IMR-90 (cell line): ENCODE data around the gene ATP1A2. TPM values are rescaled to one million over a fixed set of nuclear protein-coding genes. Genes with fewer than 3 reads are reported as not detected.

Experiments
- ATAC-seq: fragments of 200-7000 bp; cut with Tn5 transposase; 2 replicates; pipeline ENCODE4 v1.9.1; 2020; ENCODE audit warnings: low read depth, mild to moderate bottlenecking, moderate library complexity
- BruUV-seq: library from RNA; stranded (reverse); fragments of 400-500 nt; replicated peaks from 2 replicates; lab custom pipeline; 2021; lab: Mats Ljungman, UMichigan
- CTCF ChIA-PET: fragments of 300-600 bp; formaldehyde crosslinking; extraction: SDS; loops from one replicate; lab custom pipeline; 2021; ENCODE audit warnings: antibody characterized with exemption; lab: Yijun Ruan, JAX
- POLR2A ChIA-PET: fragments of 300-600 bp; sonication (Branson Sonifier 250); formaldehyde crosslinking; loops from one replicate; lab custom pipeline; 2022; ENCODE audit warnings: antibody characterized with exemption; ENCODE audit not compliant: unreplicated experiment; lab: Charles Lee
- DNase-seq: peaks from one replicate; pipeline ENCODE4 v3.0.0; 2013
- H2AFZ ChIP-seq: replicated peaks from 2 replicates; pipeline ENCODE3; 2013; ENCODE audit warnings: low read length, mild to moderate bottlenecking; ENCODE audit not compliant: poor library complexity
- H2AK5ac ChIP-seq: 2 replicates; pipeline ENCODE4 v1.6.1; 2013; ENCODE audit warnings: low read depth, low read length, inconsistent platforms
- H2AK9ac ChIP-seq: replicated peaks from 2 replicates; pipeline ENCODE3; 2013; ENCODE audit warnings: mild to moderate bottlenecking, low read depth, low read length, moderate library complexity; ENCODE audit not compliant: poor library complexity
- H2BK120ac ChIP-seq: 2 replicates; pipeline ENCODE4 v1.6.1; 2013; ENCODE audit warnings: low read depth, low read length, inconsistent platforms
- H2BK15ac ChIP-seq: 3 replicates; pipeline ENCODE4 v1.6.1; 2013; ENCODE audit warnings: low read depth, low read length, inconsistent platforms
- H2BK20ac ChIP-seq: 2 replicates; pipeline ENCODE4 v1.6.1; 2013; ENCODE audit warnings: low read depth, mild to moderate bottlenecking, inconsistent platforms, low read length, moderate library complexity
- H2BK5ac ChIP-seq: 2 replicates; pipeline ENCODE4 v1.6.1; 2013; ENCODE audit warnings: mild to moderate bottlenecking, low read depth, low read length, inconsistent platforms; ENCODE audit not compliant: poor library complexity, severe bottlenecking
- H3K14ac ChIP-seq: replicated peaks from 2 replicates; pipeline ENCODE4 v1.6.1; 2013; ENCODE audit warnings: low read depth, low read length, inconsistent platforms
- H3K18ac ChIP-seq: 2 replicates; pipeline ENCODE4 v1.6.1; 2013; ENCODE audit warnings: low read depth, low read length, control low read depth
- H3K23ac ChIP-seq: 2 replicates; pipeline ENCODE4 v1.6.1; 2013; ENCODE audit warnings: low read depth, low read length, inconsistent platforms
- H3K27ac ChIP-seq: 2 replicates; pipeline ENCODE4 v1.5.1; 2013; ENCODE audit warnings: mild to moderate bottlenecking, control low read depth, low read length; ENCODE audit not compliant: insufficient read depth
- H3K27me3 ChIP-seq: 2 replicates; pipeline ENCODE4 v1.6.1; 2013; ENCODE audit warnings: low read length; ENCODE audit not compliant: control insufficient read depth, insufficient read depth
- H3K36me3 ChIP-seq: 2 replicates; pipeline ENCODE4 v1.6.1; 2013; ENCODE audit warnings: low read length, mixed read lengths; ENCODE audit not compliant: control insufficient read depth, insufficient read depth
- H3K4ac ChIP-seq: 2 replicates; pipeline ENCODE4 v1.6.1; 2013; ENCODE audit warnings: low read depth, low read length, inconsistent platforms
- H3K4me1 ChIP-seq: 2 replicates; pipeline ENCODE4 v1.6.1; 2013; ENCODE audit warnings: low read length, mixed read lengths; ENCODE audit not compliant: control insufficient read depth, insufficient read depth
- H3K4me2 ChIP-seq: 2 replicates; pipeline ENCODE4 v1.6.1; 2013; ENCODE audit warnings: low read depth, mild to moderate bottlenecking, control low read depth, low read length, moderate library complexity
- H3K4me3 ChIP-seq: 2 replicates; pipeline ENCODE4 v1.5.1; 2013; ENCODE audit warnings: low read depth, mild to moderate bottlenecking, control low read depth, low read length, moderate library complexity; ENCODE audit not compliant: insufficient read depth
- H3K56ac ChIP-seq: 2 replicates; pipeline ENCODE4 v1.6.1; 2013; ENCODE audit warnings: low read length, inconsistent platforms; ENCODE audit not compliant: insufficient read depth; ENCODE audit errors: extremely low read depth
- H3K79me1 ChIP-seq, 2 experiments: 2 replicates each; pipeline ENCODE4 v1.6.1; 2013; ENCODE audit warnings: low read length in 2 of 2, inconsistent platforms in 1 of 2, low read depth in 1 of 2
- H3K9ac ChIP-seq: 2 replicates; pipeline ENCODE4 v1.6.1; 2013; ENCODE audit warnings: low read depth, low read length, control low read depth
- H3K9me1 ChIP-seq: 2 replicates; pipeline ENCODE4 v1.6.1; 2013; ENCODE audit warnings: low read length, inconsistent platforms; ENCODE audit not compliant: insufficient read depth
- H3K9me3 ChIP-seq: 2 replicates; pipeline ENCODE4 v1.6.1; 2013; ENCODE audit warnings: low read length; ENCODE audit not compliant: control insufficient read depth, insufficient read depth
- H4K20me1 ChIP-seq: 2 replicates; pipeline ENCODE4 v1.6.1; 2013; ENCODE audit warnings: low read length, inconsistent platforms; ENCODE audit not compliant: insufficient read depth
- H4K5ac ChIP-seq: 2 replicates; pipeline ENCODE4 v1.6.1; 2013; ENCODE audit warnings: mild to moderate bottlenecking, low read depth, low read length, control low read depth
- H4K8ac ChIP-seq, 2 experiments: 2 replicates each; pipeline ENCODE4 v1.6.1; 2013; ENCODE audit warnings: low read depth in 2 of 2, low read length in 2 of 2, control low read depth in 1 of 2, inconsistent platforms in 1 of 2
- H4K91ac ChIP-seq: 2 replicates; pipeline ENCODE4 v1.6.1; 2013; ENCODE audit warnings: low read depth, low read length, inconsistent platforms; ENCODE audit not compliant: insufficient read depth
- BHLHE40 ChIP-seq: fragments of 150-350 bp; IDR thresholded peaks from 2 replicates; pipeline ENCODE4 v1.6.1; 2016; ENCODE audit warnings: mild to moderate bottlenecking, low read depth, low read length
- CEBPB ChIP-seq: IDR thresholded peaks from 2 replicates; pipeline ENCODE4 v1.6.1; 2012; ENCODE audit warnings: low read depth, low read length, improper control_type of control experiment
- CHD1 ChIP-seq: IDR thresholded peaks from 2 replicates; pipeline ENCODE4 v1.6.1; 2012; ENCODE audit warnings: low read depth, low read length, improper control_type of control experiment
- CTCF ChIP-seq: conservative IDR thresholded peaks from 2 replicates; pipeline ENCODE4 v1.5.1; 2012; ENCODE audit warnings: mild to moderate bottlenecking, low read depth, low read length, improper control_type of control experiment
- ELK1 ChIP-seq: fragments of 150-350 bp; IDR thresholded peaks from 2 replicates; pipeline ENCODE4 v1.6.1; 2016; ENCODE audit warnings: low read depth, mild to moderate bottlenecking, low read length, moderate library complexity, borderline replicate concordance
- MAFK ChIP-seq: IDR thresholded peaks from 2 replicates; pipeline ENCODE4 v1.6.1; 2012; ENCODE audit warnings: low read depth, low read length, improper control_type of control experiment
- MAZ ChIP-seq: IDR thresholded peaks from 2 replicates; pipeline ENCODE4 v1.6.1; 2012; ENCODE audit warnings: low read depth, mild to moderate bottlenecking, low read length, improper control_type of control experiment, moderate library complexity, borderline replicate concordance
- NFE2L2 ChIP-seq: fragments of 150-350 bp; IDR thresholded peaks from 2 replicates; pipeline ENCODE4 v1.6.1; 2016; ENCODE audit warnings: low read depth, mild to moderate bottlenecking, low read length
- POLR2A ChIP-seq: IDR thresholded peaks from 2 replicates; pipeline ENCODE4 v1.6.1; 2012; ENCODE audit warnings: mild to moderate bottlenecking, low read depth, low read length
- RAD21 ChIP-seq: IDR thresholded peaks from 2 replicates; pipeline ENCODE4 v1.6.1; 2012; ENCODE audit warnings: low read length, improper control_type of control experiment
- RCOR1 ChIP-seq: IDR thresholded peaks from 2 replicates; pipeline ENCODE4 v1.6.1; 2012; ENCODE audit warnings: mild to moderate bottlenecking, low read length, improper control_type of control experiment; ENCODE audit not compliant: insufficient replicate concordance
- RFX5 ChIP-seq: IDR thresholded peaks from 2 replicates; pipeline ENCODE4 v1.8.0; 2012; ENCODE audit warnings: low read depth, mild to moderate bottlenecking, low read length, moderate library complexity
- SMC3 ChIP-seq: fragments of 150-350 bp; IDR thresholded peaks from 2 replicates; pipeline ENCODE4 v1.6.1; 2016; ENCODE audit warnings: low read depth, mild to moderate bottlenecking, antibody characterized with exemption, low read length, moderate library complexity
- WGBS, 2 experiments: methylation state at CpG; one replicate each; pipeline versions ENCODE4 v1.1.5 to v1.1.7; 2013; ENCODE audit warnings: missing lambda C conversion rate in 2 of 2; ENCODE audit not compliant: insufficient read length in 1 of 2; ENCODE audit errors: extremely low coverage in 2 of 2; 5-methylcytosine and 5-hydroxymethylcytosine counted together
- dilution Hi-C: fragments of 300-500 bp; cut with HindIII; formaldehyde crosslinking; loops from one replicate; pipeline ENCODE4 v1.14.3; 2018; ENCODE audit warnings: low sequenced_read_pairs; ENCODE audit not compliant: unreplicated experiment
- in situ Hi-C: fragments of 300-500 bp; cut with MboI; formaldehyde crosslinking; loops from 3 replicates; pipeline ENCODE4 v1.14.3; 2019; ENCODE audit warnings: low sequenced_read_pairs, inconsistent platforms, mixed read lengths
- intact Hi-C: fragments of 100-400 bp; cut with micrococcal nuclease; formaldehyde crosslinking; loops from 2 replicates; pipeline ENCODE4 v1.10.0; 2022
- polyA plus RNA-seq, 3 experiments: library from polyadenylated mRNA; depleted of rRNA; stranded (reverse); fragments of >200 nt; gene quantifications; 2 replicates each; pipeline ENCODE4 v1.2.3, GENCODE V29; 2012; ENCODE audit warnings: low replicate concordance in 1 of 3
- total RNA-seq: library from RNA; depleted of rRNA; stranded (reverse); fragments of >200 nt; gene quantifications from 2 replicates; pipeline ENCODE4 v1.2.3, GENCODE V29; 2012
- TF ChIP-seq, protein P1 (sequence below): fragments of 150-350 bp; IDR thresholded peaks from 2 replicates; pipeline ENCODE4 v1.6.1; 2017; ENCODE audit warnings: mild to moderate bottlenecking, antibody characterized with exemption, low read length, low read depth

ATP1A2 gene
- total and polyA plus RNA-seq, 2 of the 4 experiments (the other 2 are of a cell fraction) = under 0.01 to 0.15 TPM

DNA sequence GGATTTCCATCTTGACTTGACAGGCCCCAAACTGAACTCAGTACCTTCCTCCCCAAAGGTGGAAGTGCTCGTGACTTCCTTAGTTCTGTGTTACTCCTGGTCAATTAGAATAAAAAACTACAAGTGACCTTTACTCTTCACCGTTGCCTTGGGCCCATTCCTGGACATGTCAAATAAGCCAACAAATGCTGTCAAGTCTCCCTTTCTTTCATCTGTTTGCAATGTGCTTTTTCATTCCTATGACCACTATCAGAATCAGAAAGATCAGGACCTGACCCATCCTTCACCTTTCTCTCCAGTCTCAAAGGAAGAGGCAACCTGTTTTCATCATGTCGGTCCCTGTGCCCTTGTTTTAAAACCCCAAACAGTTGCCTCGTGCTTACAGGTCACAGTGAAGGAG, 40.7 kb upstream of the ATP1A2 start:
- intact Hi-C loops = no loop called here
- Histone ChIP-seq H3K79me1 (no peaks in the 10 kb centered on the region), H3K4me3 (no peak overlapping the region), H4K91ac (no peak overlapping the region), H3K27me3 (peaks cover 48% of the 10 kb centered on the region), H3K4ac (no peak overlapping the region), H3K9me3 (no peaks in the 10 kb centered on the region; the same call in 1 of the 2 replicates), H3K14ac (no peak overlapping the region), H2BK120ac (no peak overlapping the region), H4K8ac (no peak overlapping the region), H2BK20ac (no peak overlapping the region), H3K9me1 (no peaks in the 10 kb centered on the region), H3K27ac (no peak overlapping the region), H3K56ac (no peak overlapping the region), H3K4me2 (no peak overlapping the region), H4K20me1 (no peaks in the 10 kb centered on the region), H4K5ac (no peak overlapping the region), H3K9ac (no peak overlapping the region), H3K36me3 (no peaks in the 10 kb centered on the region), H3K18ac (no peak overlapping the region), H2BK15ac (no peak overlapping the region), H2AK9ac (no peak overlapping the region), H3K4me1 (no peaks in the 10 kb centered on the region), H2AK5ac (no peak overlapping the region), H3K23ac (no peak overlapping the region), H2AFZ (no peak overlapping the region), H2BK5ac (no peak overlapping the region)
- BruUV-seq = no TSS peak
- DNase-seq (no peak), ATAC-seq (no peak)
- 40% methylated on average over 2 of the region's 4 CpGs; no CpG with 5 or more reads in 1 of the 2 experiments for WGBS, 2 experiments
- in situ Hi-C loops = no loop called here
- TF ChIP-seq, protein P1, sequence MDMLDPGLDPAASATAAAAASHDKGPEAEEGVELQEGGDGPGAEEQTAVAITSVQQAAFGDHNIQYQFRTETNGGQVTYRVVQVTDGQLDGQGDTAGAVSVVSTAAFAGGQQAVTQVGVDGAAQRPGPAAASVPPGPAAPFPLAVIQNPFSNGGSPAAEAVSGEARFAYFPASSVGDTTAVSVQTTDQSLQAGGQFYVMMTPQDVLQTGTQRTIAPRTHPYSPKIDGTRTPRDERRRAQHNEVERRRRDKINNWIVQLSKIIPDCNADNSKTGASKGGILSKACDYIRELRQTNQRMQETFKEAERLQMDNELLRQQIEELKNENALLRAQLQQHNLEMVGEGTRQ = no peak
- TF ChIP-seq POLR2A = no peak
- TF ChIP-seq BHLHE40 = no peak
- TF ChIP-seq SMC3 = no peak
- no peak for TF ChIP-seq RFX5
- no peak for TF ChIP-seq CEBPB
- no peak for TF ChIP-seq NFE2L2
- no peak for TF ChIP-seq CTCF
- no peak for TF ChIP-seq MAZ
- no peak for TF ChIP-seq MAFK
- no peak for TF ChIP-seq CHD1
- TF ChIP-seq RCOR1 = no peak
- no peak for TF ChIP-seq ELK1
- TF ChIP-seq RAD21 = no peak
- dilution Hi-C loops = no loop called here
- ChIA-PET CTCF (interaction anchor here (2.0 kb wide), 1 partner anchor 11 kb away, joined by 7 read pairs; no protein-coding TSS in a partner anchor), POLR2A (no interaction called here)
